Measurements from ENCODE around the gene ATRNL1.

- TF ChIP-seq, protein P1, sequence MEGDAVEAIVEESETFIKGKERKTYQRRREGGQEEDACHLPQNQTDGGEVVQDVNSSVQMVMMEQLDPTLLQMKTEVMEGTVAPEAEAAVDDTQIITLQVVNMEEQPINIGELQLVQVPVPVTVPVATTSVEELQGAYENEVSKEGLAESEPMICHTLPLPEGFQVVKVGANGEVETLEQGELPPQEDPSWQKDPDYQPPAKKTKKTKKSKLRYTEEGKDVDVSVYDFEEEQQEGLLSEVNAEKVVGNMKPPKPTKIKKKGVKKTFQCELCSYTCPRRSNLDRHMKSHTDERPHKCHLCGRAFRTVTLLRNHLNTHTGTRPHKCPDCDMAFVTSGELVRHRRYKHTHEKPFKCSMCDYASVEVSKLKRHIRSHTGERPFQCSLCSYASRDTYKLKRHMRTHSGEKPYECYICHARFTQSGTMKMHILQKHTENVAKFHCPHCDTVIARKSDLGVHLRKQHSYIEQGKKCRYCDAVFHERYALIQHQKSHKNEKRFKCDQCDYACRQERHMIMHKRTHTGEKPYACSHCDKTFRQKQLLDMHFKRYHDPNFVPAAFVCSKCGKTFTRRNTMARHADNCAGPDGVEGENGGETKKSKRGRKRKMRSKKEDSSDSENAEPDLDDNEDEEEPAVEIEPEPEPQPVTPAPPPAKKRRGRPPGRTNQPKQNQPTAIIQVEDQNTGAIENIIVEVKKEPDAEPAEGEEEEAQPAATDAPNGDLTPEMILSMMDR (IDR thresholded peaks at IDR 0.05) = no peak
- TF ChIP-seq POLR2AphosphoS5 (IDR thresholded peaks at IDR 0.05) = no peak
Observed at GRCh38 chr10:115093776-115094408, 727 bp downstream of the ATRNL1 start.

All from prostate gland (tissue), 2 donors.